GM12892 (cell line): ENCODE data around the gene PRKN.

ENCODE experiments used
- DNase-seq: peaks from one replicate; pipeline ENCODE4 v3.0.0; 2011; ENCODE audit not compliant: insufficient read length
- FAIRE-seq: peaks from 2 replicates; lab custom pipeline; 2011; peaks lifted over from hg19 to GRCh38; lab: Jason Lieb, UNC
- POLR2A ChIP-seq: IDR thresholded peaks from 2 replicates; pipeline ENCODE4 v1.6.1; 2011; ENCODE audit warnings: low read depth, low read length, control low read depth
- POLR2AphosphoS5 ChIP-seq: IDR thresholded peaks from 2 replicates; pipeline ENCODE4 v1.6.1; 2011; ENCODE audit warnings: low read depth, low read length, control low read depth
- TAF1 ChIP-seq: IDR thresholded peaks from 2 replicates; pipeline ENCODE4 v1.6.1; 2011; ENCODE audit warnings: low read depth, mild to moderate bottlenecking, control low read depth, low read length, borderline replicate concordance

Gene PRKN

GRCh38 chr6:161736326-161736725, 991.2 kb downstream of the PRKN start:
- no peak for DNase-seq
- FAIRE-seq = no peak
- TF ChIP-seq POLR2AphosphoS5 = no peak
- no peak for TF ChIP-seq POLR2A
- no peak for TF ChIP-seq TAF1

GRCh38 chr6:161732594-161732993, 995.0 kb downstream of the PRKN start:
- no peak for TF ChIP-seq POLR2AphosphoS5
- no peak for TF ChIP-seq POLR2A
- no peak for TF ChIP-seq TAF1
- DNase-seq (no peak), FAIRE-seq (no peak)

- no peak for DNase-seq
- FAIRE-seq = no peak
- TF ChIP-seq TAF1 (no peak), POLR2AphosphoS5 (no peak), POLR2A (no peak)
Measured at GRCh38 chr6:161727083-161727833, 1000.3 kb downstream of the PRKN start.

GRCh38 chr6:161722394-161722793, 1005.2 kb downstream of the PRKN start:
- no peak for TF ChIP-seq TAF1
- TF ChIP-seq POLR2AphosphoS5 = no peak
- DNase-seq = no peak
- no peak for FAIRE-seq

- no peak for DNase-seq
- no peak for TF ChIP-seq POLR2AphosphoS5
- no peak for TF ChIP-seq POLR2A
- no peak for TF ChIP-seq TAF1
- no peak for FAIRE-seq
Measured at GRCh38 chr6:161721511-161721910, 1006.1 kb downstream of the PRKN start.

GRCh38 chr6:161716176-161716575, 1011.4 kb downstream of the PRKN start:
- no peak for TF ChIP-seq TAF1
- TF ChIP-seq POLR2AphosphoS5 = no peak
- no peak for TF ChIP-seq POLR2A
- no peak for DNase-seq
- FAIRE-seq = no peak

- no peak for FAIRE-seq
- DNase-seq = no peak
- no peak for TF ChIP-seq TAF1
- TF ChIP-seq POLR2A = no peak
- TF ChIP-seq POLR2AphosphoS5 = no peak
Measured at GRCh38 chr6:161711938-161712337, 1015.6 kb downstream of the PRKN start.

- no peak for FAIRE-seq
- TF ChIP-seq POLR2A = no peak
- no peak for TF ChIP-seq POLR2AphosphoS5
- TF ChIP-seq TAF1 = no peak
- no peak for DNase-seq
Measured at GRCh38 chr6:161711515-161711914, 1016.1 kb downstream of the PRKN start.

GRCh38 chr6:161710698-161711097, 1016.9 kb downstream of the PRKN start:
- TF ChIP-seq TAF1 (no peak), POLR2A (no peak)
- FAIRE-seq = no peak
- no peak for DNase-seq

- FAIRE-seq (no peak), DNase-seq (no peak)
- TF ChIP-seq POLR2A = no peak
- TF ChIP-seq POLR2AphosphoS5 = no peak
- no peak for TF ChIP-seq TAF1
Measured at GRCh38 chr6:161701056-161701455, 1026.5 kb downstream of the PRKN start.

- TF ChIP-seq POLR2AphosphoS5 (no peak), TAF1 (no peak), POLR2A (no peak)
- DNase-seq = no peak
- FAIRE-seq = no peak
Measured at GRCh38 chr6:161696801-161697200, 1030.8 kb downstream of the PRKN start.

GRCh38 chr6:161694995-161695394, 1032.6 kb downstream of the PRKN start:
- FAIRE-seq (no peak), DNase-seq (no peak)
- no peak for TF ChIP-seq POLR2A
- TF ChIP-seq POLR2AphosphoS5 = no peak
- TF ChIP-seq TAF1 = no peak
